Stimulated activated CD8-positive, alpha-beta memory T cell treated with anti-CD3 and anti-CD28 coated beads, Interleukin-12 subunit alpha, Interleukin-12 subunit beta, amount 100 ng/mL, for 4 hours (primary cell): ENCODE data around the gene ARHGAP19.

Source experiments
- DNase-seq: peaks from one replicate; pipeline ENCODE4 v3.0.0-alpha.2; 2020; ENCODE audit warnings: low read depth

The ARHGAP19 gene

GRCh38 chr10:97192952-97193435 lies 99.4 kb downstream of the ARHGAP19 start:
- no peak for DNase-seq

GRCh38 chr10:97190450-97190849 lies 102.0 kb downstream of the ARHGAP19 start:
- no peak for DNase-seq

GRCh38 chr10:97188261-97188711 lies 104.2 kb downstream of the ARHGAP19 start:
- no peak for DNase-seq

- DNase-seq, result no peak
Observed at GRCh38 chr10:97186911-97187310, 105.5 kb downstream of the ARHGAP19 start.

GRCh38 chr10:97185326-97186058 lies 106.9 kb downstream of the ARHGAP19 start, which contains the start of gene SLIT1:
TSS of gene SLIT1 (minus strand) at chr10:97185959. CDS start at chr10:97185674, 285 bp downstream.
- DNase-seq, result no peak

GRCh38 chr10:97184971-97185325 lies 107.5 kb downstream of the ARHGAP19 start:
- no peak for DNase-seq

GRCh38 chr10:97183314-97183713 lies 109.1 kb downstream of the ARHGAP19 start:
- DNase-seq, result no peak

GRCh38 chr10:97182288-97182990 lies 110.0 kb downstream of the ARHGAP19 start:
- DNase-seq, result no peak

GRCh38 chr10:97180986-97181385 lies 111.5 kb downstream of the ARHGAP19 start:
- no peak for DNase-seq

- no peak for DNase-seq
Observed at GRCh38 chr10:97180363-97180755, 112.1 kb downstream of the ARHGAP19 start.

GRCh38 chr10:97179731-97180362 lies 112.6 kb downstream of the ARHGAP19 start:
- no peak for DNase-seq

GRCh38 chr10:97179311-97179710 lies 113.1 kb downstream of the ARHGAP19 start:
- DNase-seq, result no peak

- no peak for DNase-seq
Observed at GRCh38 chr10:97178074-97178473, 114.4 kb downstream of the ARHGAP19 start.

- DNase-seq, result no peak
Observed at GRCh38 chr10:97176226-97176625, 116.2 kb downstream of the ARHGAP19 start.

- DNase-seq, result no peak
Observed at GRCh38 chr10:97175586-97175985, 116.9 kb downstream of the ARHGAP19 start.

GRCh38 chr10:97174941-97175340 lies 117.5 kb downstream of the ARHGAP19 start:
- DNase-seq, result no peak

- DNase-seq, result no peak
Observed at GRCh38 chr10:97174276-97174775, 118.1 kb downstream of the ARHGAP19 start.

GRCh38 chr10:97173036-97173435 lies 119.4 kb downstream of the ARHGAP19 start:
- DNase-seq, result no peak
